K562 (cell line): ENCODE data around the gene PCID2. TPM values are rescaled to one million over a fixed set of nuclear protein-coding genes. Genes with fewer than 3 reads are reported as not detected.

Experiments used
- ATAC-seq: fragments of 200-7000 bp; cut with Tn5 transposase; 3 replicates; pipeline ENCODE4 v1.9.1; 2020; ENCODE audit warnings: moderate library complexity
- BruUV-seq: library from RNA; stranded (reverse); fragments of 400-500 nt; replicated peaks from 2 replicates; lab custom pipeline; 2021; lab: Mats Ljungman, UMichigan
- CTCF ChIA-PET: fragments of 300-600 bp; formaldehyde crosslinking; extraction: SDS; loops from one replicate; lab custom pipeline; 2021; ENCODE audit warnings: low intra/inter-chr PET ratio; lab: Yijun Ruan, JAX
- POLR2A ChIA-PET: fragments of 300-600, 350-650 bp; sonication (Branson Sonifier 250); formaldehyde crosslinking; extraction: SDS; loops from one replicate; lab custom pipeline; 2021; ENCODE audit warnings: antibody characterized with exemption, inconsistent platforms; lab: Yijun Ruan, JAX
- DNase-seq, 4 experiments: peaks; one replicate each; pipeline versions ENCODE4 v3.0.0 to v3.0.0-alpha.2; 2011 to 2018; ENCODE audit warnings: low spot score in 3 of 4, mixed read lengths in 3 of 4; ENCODE audit errors: extremely low read depth in 1 of 4
- FAIRE-seq: peaks from 2 replicates; lab custom pipeline; 2011; peaks lifted over from hg19 to GRCh38; lab: Jason Lieb, UNC
- H2AFZ ChIP-seq: 2 replicates; pipeline ENCODE4 v1.6.0; 2011; ENCODE audit warnings: low read depth, low read length, control low read depth, inconsistent platforms
- H3K27ac ChIP-seq: fragments of 200-600 bp; 3 replicates; pipeline ENCODE4 v1.8.0; 2011; ENCODE audit warnings: low read depth, mild to moderate bottlenecking, control low read depth, inconsistent platforms, low read length, moderate library complexity, mixed read lengths; ENCODE audit errors: extremely low read depth
- H3K27me3 ChIP-seq, 2 experiments: fragments of 300-600 bp in 1 of 2; 2 replicates in 1 of 2; 3 replicates in 1 of 2; pipeline versions ENCODE4 v1.6.0 to v1.8.0; 2011; ENCODE audit warnings: inconsistent platforms in 2 of 2, low read length in 2 of 2, mild to moderate bottlenecking in 1 of 2, mixed read lengths in 1 of 2, moderate library complexity in 1 of 2; ENCODE audit not compliant: control insufficient read depth in 2 of 2, insufficient read depth in 2 of 2
- H3K36me3 ChIP-seq: fragments of 300-600 bp; 3 replicates; pipeline ENCODE4 v1.8.0; 2011; ENCODE audit warnings: mild to moderate bottlenecking, low read length, inconsistent platforms; ENCODE audit not compliant: control insufficient read depth, insufficient read depth
- H3K4me1 ChIP-seq, 2 experiments: fragments of 200-600 bp in 1 of 2; replicated peaks in 1 of 2; 2 replicates in 1 of 2; 3 replicates in 1 of 2; pipeline versions ENCODE4 v1.5.1 to v1.8.0; 2011; ENCODE audit warnings: inconsistent platforms in 2 of 2, low read length in 2 of 2, mild to moderate bottlenecking in 1 of 2, mixed read lengths in 1 of 2, moderate library complexity in 1 of 2; ENCODE audit not compliant: control insufficient read depth in 2 of 2, insufficient read depth in 2 of 2
- H3K4me2 ChIP-seq: 2 replicates; pipeline ENCODE4 v1.6.1; 2011; ENCODE audit warnings: low read length, control low read depth, inconsistent platforms, mixed read lengths; ENCODE audit not compliant: insufficient read depth
- H3K4me3 ChIP-seq: fragments of 200-600 bp; sonication (generic), shearing (Covaris generic); 2 replicates; pipeline ENCODE4 v1.5.1; 2016; ENCODE audit warnings: control low read depth, inconsistent platforms
- H3K79me2 ChIP-seq: fragments of 200-600 bp; 3 replicates; pipeline ENCODE4 v1.8.0; 2011; ENCODE audit warnings: low read length, inconsistent platforms; ENCODE audit not compliant: control insufficient read depth, insufficient read depth
- H3K9ac ChIP-seq, 2 experiments: 2 replicates each; pipeline versions ENCODE4 v1.6.0 to v1.6.1; 2011; ENCODE audit warnings: low read depth in 2 of 2, low read length in 2 of 2, control low read depth in 1 of 2, inconsistent platforms in 1 of 2, mild to moderate bottlenecking in 1 of 2, mixed read lengths in 1 of 2; ENCODE audit not compliant: insufficient read depth in 1 of 2
- H3K9me1 ChIP-seq: one replicate; pipeline ENCODE4 v1.6.0; 2011; ENCODE audit warnings: inconsistent platforms, mild to moderate bottlenecking, low read length, moderate library complexity; ENCODE audit not compliant: control insufficient read depth, insufficient read depth
- H3K9me3 ChIP-seq: replicated peaks from 2 replicates; pipeline ENCODE4 v1.5.1; 2011; ENCODE audit warnings: low read depth, low read length, inconsistent platforms; ENCODE audit not compliant: control insufficient read depth, insufficient read depth
- H4K20me1 ChIP-seq: replicated peaks from 2 replicates; pipeline ENCODE4 v1.6.1; 2011; ENCODE audit warnings: low read length, inconsistent platforms, mixed read lengths; ENCODE audit not compliant: control insufficient read depth, insufficient read depth
- ILK ChIP-seq: fragments of 450-650 bp; IDR thresholded peaks from 2 replicates; pipeline ENCODE4 v1.6.1; 2016; ENCODE audit warnings: missing genetic modification characterization, low read depth, mild to moderate bottlenecking, missing compliant biosample characterization, moderate library complexity, borderline replicate concordance
- POLR2G ChIP-seq: fragments of 200-400 bp; formaldehyde crosslinking; IDR thresholded peaks from 2 replicates; pipeline ENCODE4 v1.6.1; 2017; ENCODE audit warnings: low read depth, mild to moderate bottlenecking, antibody characterized with exemption, low read length, moderate library complexity
- WGBS: fragments of 100-300 bp; shearing (Covaris generic); methylation state at CpG from one replicate; pipeline ENCODE4 v1.1.6; 2016; ENCODE audit warnings: low coverage, mixed read lengths; ENCODE audit not compliant: insufficient coverage; ENCODE audit errors: missing lambda C conversion rate; 5-methylcytosine and 5-hydroxymethylcytosine counted together
- in situ Hi-C: fragments of 300-500 bp; cut with MboI; formaldehyde crosslinking; loops from 4 replicates; pipeline ENCODE4 v1.15.0; 2018; ENCODE audit warnings: inconsistent platforms, mixed read lengths
- intact Hi-C: fragments of 100-400 bp; cut with micrococcal nuclease; formaldehyde crosslinking; loops from 2 replicates; pipeline ENCODE4 v1.14.2; 2022
- polyA plus RNA-seq, 8 experiments: library from polyadenylated mRNA; depleted of rRNA in 4 of 8; stranded (reverse) in 5 of 8; unstranded in 3 of 8; fragments of >200 nt; fragmentation: Nextera tagmentation in 2 of 8; fragmentation: Illumina TruSeq in 1 of 8; extraction: Ambion mirVana in 2 of 8; extraction: Trizol in 1 of 8; gene quantifications; 2 replicates each; pipeline versions ENCODE4 v1.2.1 to v1.2.3, GENCODE V29; 2011 to 2014; ENCODE audit warnings: inconsistent platforms in 1 of 8, missing spikeins in 1 of 8
- total RNA-seq, 7 experiments: library from RNA; depleted of rRNA in 6 of 7; stranded (reverse); fragments of >200 nt in 6 of 7; fragmentation: Illumina TruSeq in 2 of 7; extraction: Trizol in 2 of 7; gene quantifications; 2 replicates each; pipeline versions ENCODE4 v1.2.1 to v1.2.3, GENCODE V29; 2011 to 2021; ENCODE audit warnings: low replicate concordance in 1 of 7

The PCID2 gene
- total and polyA plus RNA-seq, 9 of the 15 experiments (the other 6 are each of a cell fraction or from before 2014, with no cell fraction given) = 39.6 to 117 (median 59.6) TPM

- in situ Hi-C loops = no loop called here
- no TSS peak for BruUV-seq
- H3K4me3 ChIP-seq = no peak overlapping the region
- 0 out of 2 replicates have a peak, but pooled peaks have one; percentile 18 for TF ChIP-seq POLR2G
- no peak for TF ChIP-seq ILK (tag)
- TF ChIP-seq, all 486 proteins: peak for 1
- Histone ChIP-seq H3K9me3 (no peaks in the 10 kb centered on the region), H3K27ac (no peak overlapping the region), H3K36me3 (peaks cover 92% of the 10 kb centered on the region), H3K9me1 (peaks cover 3% of the 10 kb centered on the region), H3K27me3 (no peaks in the 10 kb centered on the region), H3K4me1 (peaks cover 0 to 5% of the 10 kb centered on the region in 2 experiments; a peak in 3 of 5 replicates), H3K79me2 (peaks cover 9% of the 10 kb centered on the region; the same call in 2 of the 3 replicates), H3K4me2 (no peak overlapping the region), H3K9ac (no peak overlapping the region), H4K20me1 (peaks cover 4% of the 10 kb centered on the region; the same call in 1 of the 2 replicates), H2AFZ (no peak overlapping the region)
- no peak for DNase-seq
- intact Hi-C loops = no loop called here
- ATAC-seq = no peak
- no peak for FAIRE-seq
- CTCF ChIA-PET = no interaction called here
- POLR2A ChIA-PET = no interaction called here
- WGBS = 97% methylated on average over 20 of the region's 22 CpGs
These were observed 23.7 kb downstream of the PCID2 start for GRCh38 chr13:113184568-113185440.
